Stimulated activated memory B cell treated with anti-CD40 and anti-IgM and Interleukin-4, amounts not matched to agents 10 μg/mL and 1 μg/mL and 100 μg/mL, for 72 hours (primary cell): ENCODE data around the gene NXPE3.
A peak's percentile ranks its signal among the peaks of the same experiment; 100 is the strongest.
"Not testable (repeated sequence)": the region's sequence is repeated elsewhere in the genome, so short reads cannot be mapped to it uniquely, and the experiment has no call there.

Experiments
- ATAC-seq: fragments of 150-1000 bp; cut with Tn5 transposase; 2 replicates; pipeline ENCODE4 v1.10.0; 2021
- H3K27ac Mint-ChIP-seq: one replicate; pipeline ENCODE4 v1.8.0; 2022; ENCODE audit warnings: mild to moderate bottlenecking, mixed read lengths
- H3K27me3 Mint-ChIP-seq: one replicate; pipeline ENCODE4 v1.8.0; 2022; ENCODE audit warnings: mixed read lengths
- H3K36me3 Mint-ChIP-seq: one replicate; pipeline ENCODE4 v1.8.0; 2022; ENCODE audit warnings: mixed read lengths
- H3K4me1 Mint-ChIP-seq: one replicate; pipeline ENCODE4 v1.8.0; 2022; ENCODE audit warnings: mixed read lengths
- H3K4me3 Mint-ChIP-seq: one replicate; pipeline ENCODE4 v1.8.0; 2022; ENCODE audit warnings: mild to moderate bottlenecking, moderate library complexity, mixed read lengths
- H3K9me3 Mint-ChIP-seq: one replicate; pipeline ENCODE4 v1.8.0; 2022; ENCODE audit warnings: mixed read lengths

The NXPE3 gene

GRCh38 chr3:101864926-101865325 lies 85.9 kb downstream of the NXPE3 start:
- H3K27ac Mint-ChIP-seq, H3K9me3 Mint-ChIP-seq, ATAC-seq, H3K27me3 Mint-ChIP-seq, H3K4me3 Mint-ChIP-seq: not testable (repeated sequence)
- Mint-ChIP-seq H3K36me3 (peaks cover 35% of the 10 kb centered on the region), H3K4me1 (peaks cover 44% of the 10 kb centered on the region)

DNA sequence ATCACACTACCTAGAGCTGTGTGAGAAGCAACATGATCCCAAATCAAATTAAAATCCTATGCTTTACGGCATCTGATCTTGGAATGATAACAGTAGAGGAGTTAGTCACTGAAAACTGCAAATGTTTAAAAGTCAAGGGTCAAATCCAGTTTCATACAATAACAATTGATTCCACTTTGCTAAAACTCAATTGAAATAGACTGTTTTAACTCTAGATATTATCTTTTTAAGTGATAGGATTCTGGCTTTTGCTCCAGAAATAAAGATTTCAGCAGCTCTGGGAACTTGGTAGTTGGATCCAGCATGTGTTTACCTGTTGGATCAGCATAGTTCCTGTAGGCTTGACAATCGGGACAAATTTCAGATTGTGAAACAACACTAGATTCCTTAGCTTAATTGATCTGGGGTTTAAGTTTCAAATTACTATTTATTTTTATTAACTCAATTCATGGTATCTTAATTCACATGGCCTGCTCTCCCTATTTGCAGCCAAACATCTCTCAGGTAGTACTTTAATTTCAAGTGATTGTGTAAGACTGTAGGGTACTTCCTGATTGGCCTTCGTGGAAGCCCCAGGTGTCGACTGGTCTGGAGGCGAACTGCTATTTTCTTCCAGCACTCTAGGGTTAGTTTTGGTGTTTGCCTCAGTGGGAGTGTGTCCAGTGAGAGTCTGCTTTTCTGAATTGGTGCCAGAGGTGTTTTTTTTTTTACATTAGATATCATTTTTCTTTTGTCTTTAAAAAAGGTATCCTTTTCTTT lies 86.9 kb downstream of the NXPE3 start:
- H3K9me3 Mint-ChIP-seq = no peaks in the 10 kb centered on the region
- no peak overlapping the region for H3K27ac Mint-ChIP-seq
- H3K4me3 Mint-ChIP-seq = no peak overlapping the region
- no peaks in the 10 kb centered on the region for H3K27me3 Mint-ChIP-seq
- peaks cover 37% of the 10 kb centered on the region for H3K4me1 Mint-ChIP-seq
- peaks cover 28% of the 10 kb centered on the region for H3K36me3 Mint-ChIP-seq
- no peak for ATAC-seq

DNA sequence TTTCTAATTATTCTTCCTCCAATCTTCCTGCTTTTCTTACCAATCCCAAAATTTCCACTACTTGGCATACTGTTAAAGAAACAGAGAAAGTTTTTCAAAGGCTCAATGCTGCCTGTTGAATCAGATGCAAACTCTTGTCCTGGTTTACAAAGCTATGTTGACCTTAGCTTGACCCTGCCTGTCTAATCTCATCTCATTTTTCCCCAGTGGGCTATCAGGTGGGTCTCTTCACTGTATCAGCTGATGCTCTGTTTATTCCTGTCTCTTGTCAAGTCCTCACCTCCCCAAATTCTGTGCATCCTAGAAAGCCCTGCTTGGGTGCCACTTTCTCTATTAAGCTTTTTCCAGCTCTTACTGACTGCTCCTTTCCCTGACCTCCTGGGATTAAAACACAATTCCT lies 88.5 kb downstream of the NXPE3 start:
- H3K4me1 Mint-ChIP-seq = peaks cover 27% of the 10 kb centered on the region
- ATAC-seq = no peak
- peak overlapping the region; percentile 8 for H3K27ac Mint-ChIP-seq
- no peaks in the 10 kb centered on the region for H3K27me3 Mint-ChIP-seq
- no peaks in the 10 kb centered on the region for H3K9me3 Mint-ChIP-seq
- H3K4me3 Mint-ChIP-seq = no peak overlapping the region
- peaks cover 13% of the 10 kb centered on the region for H3K36me3 Mint-ChIP-seq

DNA sequence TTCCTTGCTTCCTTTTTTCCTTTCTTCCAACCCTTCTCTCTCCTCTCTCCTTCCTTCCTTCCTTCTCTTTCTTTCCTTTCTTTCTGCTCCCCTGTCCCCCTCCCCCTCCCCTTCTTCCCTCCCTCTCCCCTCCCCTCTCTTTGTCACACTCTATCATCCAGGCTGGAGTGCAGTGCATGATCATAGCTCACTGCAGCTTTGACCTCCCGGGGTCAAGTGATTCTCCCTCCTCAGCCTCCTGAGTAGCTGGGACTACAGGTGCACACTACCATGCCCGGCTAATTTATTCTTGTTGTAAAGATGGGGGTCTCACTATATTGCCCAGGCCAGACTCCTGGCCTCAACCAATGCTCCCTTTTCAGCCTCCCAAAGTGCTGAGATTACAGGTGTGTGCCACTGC lies 89.0 kb downstream of the NXPE3 start:
- Mint-ChIP-seq H3K4me1 (peaks cover 27% of the 10 kb centered on the region), H3K9me3 (no peaks in the 10 kb centered on the region), H3K36me3 (peaks cover 8% of the 10 kb centered on the region), H3K27me3 (no peaks in the 10 kb centered on the region), H3K4me3 (no peak overlapping the region), H3K27ac (peak overlapping the region; percentile 8)
- ATAC-seq = no peak

- Mint-ChIP-seq H3K27me3 (no peaks in the 10 kb centered on the region), H3K4me1 (peaks cover 27% of the 10 kb centered on the region), H3K27ac (peak overlapping the region; percentile 8), H3K9me3 (no peaks in the 10 kb centered on the region), H3K36me3 (peaks cover under 1% of the 10 kb centered on the region), H3K4me3 (no peak overlapping the region)
- peak; percentile 57 for ATAC-seq
These were observed 89.8 kb downstream of the NXPE3 start for GRCh38 chr3:101868534-101869464.

DNA sequence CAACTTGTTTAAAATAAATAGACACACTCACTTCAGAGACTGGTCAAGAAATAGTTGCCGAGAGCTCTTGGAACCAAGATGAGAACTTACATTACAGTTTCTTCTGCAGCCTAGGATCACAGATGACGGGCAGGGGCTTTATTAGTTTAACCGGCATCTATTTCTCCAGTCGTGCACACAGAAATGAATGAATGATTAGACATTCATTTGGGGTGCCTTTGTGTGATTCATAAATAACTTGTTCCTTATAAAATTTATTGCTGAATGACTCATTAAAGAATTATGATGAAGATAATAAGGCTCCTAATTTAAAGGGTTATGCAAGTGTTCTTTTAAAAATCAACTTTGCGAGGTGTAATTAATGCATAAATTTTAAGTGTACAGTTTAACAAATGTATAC lies 91.1 kb downstream of the NXPE3 start:
- H3K9me3 Mint-ChIP-seq = no peaks in the 10 kb centered on the region
- H3K27ac Mint-ChIP-seq = no peak overlapping the region
- H3K4me1 Mint-ChIP-seq = peaks cover 27% of the 10 kb centered on the region
- H3K4me3 Mint-ChIP-seq = no peak overlapping the region
- no peaks in the 10 kb centered on the region for H3K27me3 Mint-ChIP-seq
- ATAC-seq = no peak
- H3K36me3 Mint-ChIP-seq = no peaks in the 10 kb centered on the region

DNA sequence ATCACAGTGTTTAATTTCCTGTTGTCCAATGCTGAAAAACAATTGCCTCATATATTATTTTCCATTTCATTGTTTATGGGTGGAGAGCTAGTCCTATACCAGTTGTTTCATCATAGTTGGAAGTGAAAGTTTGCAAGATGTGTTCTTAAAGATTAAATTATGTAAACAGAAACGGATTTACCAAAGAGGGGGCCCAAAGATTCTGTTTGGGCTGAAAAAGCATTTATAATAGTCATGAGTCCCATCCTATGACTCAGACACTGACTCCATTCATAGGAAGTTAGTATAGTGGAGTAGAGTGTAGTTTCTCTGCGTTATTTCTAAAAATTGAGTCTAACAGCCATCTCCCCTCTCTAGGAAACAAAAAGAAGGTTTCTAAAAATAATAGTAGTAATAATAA lies 94.6 kb downstream of the NXPE3 start:
- Mint-ChIP-seq H3K9me3 (no peaks in the 10 kb centered on the region), H3K27me3 (no peaks in the 10 kb centered on the region), H3K27ac (no peak overlapping the region), H3K36me3 (no peaks in the 10 kb centered on the region), H3K4me3 (no peak overlapping the region), H3K4me1 (peaks cover 20% of the 10 kb centered on the region)
- no peak for ATAC-seq

- peak overlapping the region; percentile 44 for H3K27ac Mint-ChIP-seq
- no peak overlapping the region for H3K4me3 Mint-ChIP-seq
- no peaks in the 10 kb centered on the region for H3K36me3 Mint-ChIP-seq
- no peaks in the 10 kb centered on the region for H3K27me3 Mint-ChIP-seq
- H3K9me3 Mint-ChIP-seq = no peaks in the 10 kb centered on the region
- ATAC-seq = peak; percentile 91
- H3K4me1 Mint-ChIP-seq = peaks cover 29% of the 10 kb centered on the region
These were observed 97.1 kb downstream of the NXPE3 start for GRCh38 chr3:101876142-101876541.
